22Rv1 (cell line): ENCODE data around the gene MIPOL1.

Source experiments
- CTCF ChIP-seq: fragments of 450-650 bp; IDR thresholded peaks from 2 replicates; pipeline ENCODE4 v1.5.1; 2017; ENCODE audit warnings: mild to moderate bottlenecking
- ZFX ChIP-seq: fragments of 450-650 bp; IDR thresholded peaks from 2 replicates; pipeline ENCODE4 v1.6.1; 2017; ENCODE audit warnings: antibody characterized with exemption, borderline replicate concordance

- no peak for TF ChIP-seq CTCF
- TF ChIP-seq ZFX = no peak
Measured at GRCh38 chr14:37464192-37464858, 266.6 kb downstream of the MIPOL1 start.
